Neural crest cell (in vitro differentiated cells): ENCODE measurements around the gene HOXD13. TPM values are rescaled to one million over a fixed set of nuclear protein-coding genes. Genes with fewer than 3 reads are reported as not detected.

Experiments
- DNase-seq: peaks from one replicate; pipeline ENCODE4 v3.0.0; 2021; ENCODE audit warnings: low read depth, mixed read lengths, low spot score
- H3K27ac Mint-ChIP-seq: one replicate; pipeline ENCODE4 v1.8.0; 2021; ENCODE audit warnings: mild to moderate bottlenecking, mixed read lengths; ENCODE audit not compliant: unreplicated experiment
- H3K27me3 Mint-ChIP-seq: 2 replicates; pipeline ENCODE4 v1.8.0; 2021; ENCODE audit warnings: low read depth, mild to moderate bottlenecking, mixed read lengths
- H3K36me3 Mint-ChIP-seq: 2 replicates; pipeline ENCODE4 v1.8.0; 2021; ENCODE audit warnings: low read depth, mild to moderate bottlenecking, mixed read lengths
- H3K4me1 Mint-ChIP-seq: 2 replicates; pipeline ENCODE4 v1.8.0; 2021; ENCODE audit warnings: mixed read lengths
- H3K4me3 Mint-ChIP-seq: one replicate; pipeline ENCODE4 v1.8.0; 2021; ENCODE audit warnings: mild to moderate bottlenecking, mixed read lengths
- H3K9me3 Mint-ChIP-seq: 2 replicates; pipeline ENCODE4 v1.8.0; 2021; ENCODE audit warnings: mixed read lengths
- total RNA-seq: library from RNA; stranded (reverse); gene quantifications from 2 replicates; pipeline ENCODE4 v1.2.1, GENCODE V29; 2021
- TF ChIP-seq, protein P1 (sequence below): fragments of 200-600 bp; sonication (generic); conservative IDR thresholded peaks from 2 replicates; pipeline ENCODE4 v1.5.0; 2021; ENCODE audit warnings: antibody characterized with exemption, mild to moderate bottlenecking

Gene HOXD13
- total RNA-seq, 1 donor from 2014 or later, result not detected

DNA sequence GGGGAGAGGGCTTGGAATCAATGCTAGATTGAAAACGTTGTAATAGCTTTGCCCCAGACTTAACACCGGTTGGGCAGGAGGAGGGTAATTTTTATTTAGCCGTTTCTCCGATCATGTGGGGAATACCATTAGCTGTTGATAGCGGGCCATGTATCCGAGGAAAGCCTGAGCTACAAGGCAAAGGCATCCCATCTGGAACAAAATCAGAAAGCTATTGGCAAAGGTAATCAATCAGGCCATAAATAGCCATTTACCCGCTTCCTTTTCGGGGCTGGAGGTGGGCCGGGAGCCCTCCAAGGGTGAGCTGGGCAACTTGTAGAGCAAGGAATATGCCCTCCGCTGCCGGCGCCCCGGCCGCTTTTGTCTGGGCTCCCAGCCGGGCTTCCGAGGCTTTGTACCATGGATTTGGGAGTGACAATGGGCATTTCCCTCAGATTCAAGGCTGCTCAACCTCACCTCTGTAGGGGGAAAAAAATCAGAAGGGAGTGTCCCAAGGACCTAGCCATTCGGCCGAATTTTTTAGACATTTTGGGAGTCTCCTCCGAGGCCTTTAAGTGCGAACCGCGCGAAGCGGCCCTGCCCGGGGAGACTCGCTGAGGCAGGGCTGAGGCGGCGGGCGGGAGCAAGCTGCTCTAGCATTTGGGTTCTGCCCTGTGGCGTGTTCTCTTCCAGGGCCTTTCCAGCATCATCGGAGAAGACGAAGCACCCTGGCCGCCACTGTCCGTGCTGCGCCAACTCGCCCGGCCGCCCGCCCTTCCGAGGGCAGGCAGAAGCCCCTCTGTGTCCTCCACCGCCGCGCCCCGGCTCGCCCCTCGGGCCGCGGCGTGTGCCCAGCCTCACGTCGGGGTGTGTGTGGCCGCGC, 28.9 kb downstream of the HOXD13 start:
- Mint-ChIP-seq H3K4me1 (no peaks in the 10 kb centered on the region), H3K27me3 (peaks cover 95% of the 10 kb centered on the region), H3K36me3 (peaks cover 7% of the 10 kb centered on the region), H3K4me3 (peak overlapping the region; percentile 67), H3K27ac (no peak overlapping the region), H3K9me3 (peaks cover 6% of the 10 kb centered on the region)
- no peak for DNase-seq
- TF ChIP-seq, protein P1, sequence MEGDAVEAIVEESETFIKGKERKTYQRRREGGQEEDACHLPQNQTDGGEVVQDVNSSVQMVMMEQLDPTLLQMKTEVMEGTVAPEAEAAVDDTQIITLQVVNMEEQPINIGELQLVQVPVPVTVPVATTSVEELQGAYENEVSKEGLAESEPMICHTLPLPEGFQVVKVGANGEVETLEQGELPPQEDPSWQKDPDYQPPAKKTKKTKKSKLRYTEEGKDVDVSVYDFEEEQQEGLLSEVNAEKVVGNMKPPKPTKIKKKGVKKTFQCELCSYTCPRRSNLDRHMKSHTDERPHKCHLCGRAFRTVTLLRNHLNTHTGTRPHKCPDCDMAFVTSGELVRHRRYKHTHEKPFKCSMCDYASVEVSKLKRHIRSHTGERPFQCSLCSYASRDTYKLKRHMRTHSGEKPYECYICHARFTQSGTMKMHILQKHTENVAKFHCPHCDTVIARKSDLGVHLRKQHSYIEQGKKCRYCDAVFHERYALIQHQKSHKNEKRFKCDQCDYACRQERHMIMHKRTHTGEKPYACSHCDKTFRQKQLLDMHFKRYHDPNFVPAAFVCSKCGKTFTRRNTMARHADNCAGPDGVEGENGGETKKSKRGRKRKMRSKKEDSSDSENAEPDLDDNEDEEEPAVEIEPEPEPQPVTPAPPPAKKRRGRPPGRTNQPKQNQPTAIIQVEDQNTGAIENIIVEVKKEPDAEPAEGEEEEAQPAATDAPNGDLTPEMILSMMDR, result no peak

DNA sequence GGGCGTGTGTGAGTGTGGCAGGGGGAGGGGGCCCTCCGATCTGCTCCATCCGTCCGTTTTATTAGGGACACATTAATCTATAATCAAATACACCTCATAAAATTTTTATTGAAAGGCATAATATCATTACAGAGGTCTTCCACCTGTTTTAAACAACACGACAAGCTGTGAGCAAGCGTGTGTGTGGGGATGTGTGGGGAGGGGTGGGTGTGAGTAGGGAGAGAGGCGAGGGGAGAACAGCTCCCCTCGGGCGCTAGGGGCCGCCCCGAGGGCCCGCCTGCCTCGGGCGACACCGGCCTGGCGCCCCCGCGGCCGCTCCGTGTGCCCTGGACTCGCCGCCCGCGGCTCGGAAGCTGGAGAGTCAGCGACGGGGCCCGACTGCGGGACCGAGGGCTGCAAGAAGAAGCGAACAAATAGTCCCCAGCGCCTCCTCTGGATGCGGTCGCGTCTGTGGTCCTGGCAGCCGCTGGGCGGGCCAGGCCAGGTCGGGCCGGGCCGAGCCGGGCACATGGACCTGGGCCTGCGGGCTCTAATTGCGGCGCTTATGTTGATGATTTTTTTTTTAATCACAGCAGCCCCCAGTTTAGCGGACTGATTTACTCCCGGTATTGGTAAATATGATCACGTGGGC, 29.6 kb downstream of the HOXD13 start:
- Mint-ChIP-seq H3K4me1 (no peaks in the 10 kb centered on the region), H3K27ac (no peak overlapping the region)

DNA sequence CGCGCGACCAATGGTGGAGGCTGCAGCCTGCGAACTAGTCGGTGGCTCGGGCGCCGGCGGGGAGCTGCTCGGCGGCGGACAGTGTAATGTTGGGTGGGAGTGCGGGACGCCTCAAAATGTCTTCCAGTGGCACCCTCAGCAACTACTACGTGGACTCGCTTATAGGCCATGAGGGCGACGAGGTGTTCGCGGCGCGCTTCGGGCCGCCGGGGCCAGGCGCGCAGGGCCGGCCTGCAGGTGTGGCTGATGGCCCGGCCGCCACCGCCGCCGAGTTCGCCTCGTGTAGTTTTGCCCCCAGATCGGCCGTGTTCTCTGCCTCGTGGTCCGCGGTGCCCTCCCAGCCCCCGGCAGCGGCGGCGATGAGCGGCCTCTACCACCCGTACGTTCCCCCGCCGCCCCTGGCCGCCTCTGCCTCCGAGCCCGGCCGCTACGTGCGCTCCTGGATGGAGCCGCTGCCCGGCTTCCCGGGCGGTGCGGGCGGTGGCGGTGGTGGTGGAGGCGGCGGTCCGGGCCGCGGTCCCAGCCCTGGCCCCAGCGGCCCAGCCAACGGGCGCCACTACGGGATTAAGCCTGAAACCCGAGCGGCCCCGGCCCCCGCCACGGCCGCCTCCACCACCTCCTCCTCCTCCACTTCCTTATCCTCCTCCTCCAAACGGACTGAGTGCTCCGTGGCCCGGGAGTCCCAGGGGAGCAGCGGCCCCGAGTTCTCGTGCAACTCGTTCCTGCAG, 30.3 kb downstream of the HOXD13 start, which contains the start of gene HOXD9:
HOXD9 (plus strand) TSS at position 37 of the 728 bp plus-strand sequence; CDS start at position 87, 50 bp downstream.
- no peak within 1 kb of the TSS for H3K27ac Mint-ChIP-seq
- H3K9me3 Mint-ChIP-seq, result no peaks in the 10 kb centered on the region
- H3K27me3 Mint-ChIP-seq, result peaks cover 96% of the 10 kb centered on the region
- DNase-seq, result no peak
- TF ChIP-seq, protein P1, result no peak
- no peaks in the 10 kb centered on the region for H3K4me1 Mint-ChIP-seq
- peaks cover 4% of the 10 kb centered on the region for H3K36me3 Mint-ChIP-seq
- peak within 1 kb of the TSS; percentile 73 for H3K4me3 Mint-ChIP-seq

More for the DNA sequence above, 29.6 kb downstream of the HOXD13 start:
- DNase-seq, result no peak
- Mint-ChIP-seq H3K27me3 (peaks cover 95% of the 10 kb centered on the region), H3K9me3 (no peaks in the 10 kb centered on the region), H3K4me3 (peak overlapping the region; percentile 73), H3K36me3 (peaks cover 4% of the 10 kb centered on the region)
- TF ChIP-seq, protein P1, result peak; percentile 11

DNA sequence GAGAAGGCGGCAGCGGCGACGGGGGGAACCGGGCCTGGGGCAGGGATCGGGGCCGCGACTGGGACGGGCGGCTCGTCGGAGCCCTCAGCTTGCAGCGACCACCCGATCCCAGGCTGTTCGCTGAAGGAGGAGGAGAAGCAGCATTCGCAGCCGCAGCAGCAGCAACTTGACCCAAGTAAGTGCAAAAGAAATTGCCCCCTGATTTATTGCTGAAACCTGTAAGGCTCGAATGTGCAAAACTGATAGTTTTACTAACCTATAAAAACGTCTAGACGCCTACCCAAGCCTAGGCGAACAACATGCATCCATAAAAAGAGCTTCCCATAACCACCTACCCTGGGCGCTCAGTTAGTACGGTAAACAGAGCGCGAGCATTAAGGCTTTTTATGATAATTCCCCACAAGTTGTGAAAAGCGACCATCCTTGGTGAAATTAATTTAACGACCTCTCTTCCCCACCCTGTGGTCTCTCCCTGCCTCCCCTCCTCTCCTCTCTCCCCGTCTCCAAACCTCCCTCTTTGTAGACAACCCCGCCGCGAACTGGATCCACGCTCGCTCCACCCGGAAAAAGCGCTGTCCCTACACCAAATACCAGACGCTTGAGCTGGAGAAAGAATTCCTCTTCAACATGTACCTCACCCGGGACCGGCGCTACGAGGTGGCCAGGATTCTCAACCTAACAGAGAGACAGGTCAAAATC, 31.0 kb downstream of the HOXD13 start:
- TF ChIP-seq, protein P1, result no peak
- Mint-ChIP-seq H3K36me3 (peaks cover 4% of the 10 kb centered on the region), H3K4me3 (peak overlapping the region; percentile 32), H3K27me3 (peaks cover 96% of the 10 kb centered on the region), H3K27ac (no peak overlapping the region), H3K4me1 (peaks cover 6% of the 10 kb centered on the region), H3K9me3 (no peaks in the 10 kb centered on the region)
- DNase-seq, result no peak
